Bronchial epithelial cell (primary cell): ENCODE results near the gene HOOK2. TPM values are rescaled to one million over a fixed set of nuclear protein-coding genes. Genes with fewer than 3 reads are reported as not detected.

Source experiments
- DNase-seq: peaks from one replicate; pipeline ENCODE4 v3.0.0-alpha.2; 2010; ENCODE audit warnings: low read depth
- FAIRE-seq: peaks from 2 replicates; lab custom pipeline; 2011; peaks lifted over from hg19 to GRCh38; lab: Jason Lieb, UNC
- H3K27me3 ChIP-seq: 2 replicates; pipeline ENCODE4 v1.5.1; 2011; ENCODE audit warnings: low read length; ENCODE audit not compliant: control insufficient read depth, insufficient read depth
- H3K36me3 ChIP-seq: 2 replicates; pipeline ENCODE4 v1.5.1; 2011; ENCODE audit warnings: low read length; ENCODE audit not compliant: control insufficient read depth, insufficient read depth
- H3K4me3 ChIP-seq: 2 replicates; pipeline ENCODE4 v1.5.1; 2011; ENCODE audit warnings: mild to moderate bottlenecking, low read depth, low read length, control low read depth
- CTCF ChIP-seq: IDR thresholded peaks from 2 replicates; pipeline ENCODE4 v1.5.1; 2011; ENCODE audit warnings: mild to moderate bottlenecking, moderate library complexity, low read length, control low read depth, inconsistent platforms; ENCODE audit not compliant: insufficient read depth, severe bottlenecking
- total RNA-seq: library from RNA; depleted of rRNA; stranded (reverse); fragments of >200 nt; gene quantifications from 2 replicates; pipeline ENCODE4 v1.2.1, GENCODE V29; 2014

Gene HOOK2
- total RNA-seq, 1 donor from 2014 or later = 58.7 TPM

DNA sequence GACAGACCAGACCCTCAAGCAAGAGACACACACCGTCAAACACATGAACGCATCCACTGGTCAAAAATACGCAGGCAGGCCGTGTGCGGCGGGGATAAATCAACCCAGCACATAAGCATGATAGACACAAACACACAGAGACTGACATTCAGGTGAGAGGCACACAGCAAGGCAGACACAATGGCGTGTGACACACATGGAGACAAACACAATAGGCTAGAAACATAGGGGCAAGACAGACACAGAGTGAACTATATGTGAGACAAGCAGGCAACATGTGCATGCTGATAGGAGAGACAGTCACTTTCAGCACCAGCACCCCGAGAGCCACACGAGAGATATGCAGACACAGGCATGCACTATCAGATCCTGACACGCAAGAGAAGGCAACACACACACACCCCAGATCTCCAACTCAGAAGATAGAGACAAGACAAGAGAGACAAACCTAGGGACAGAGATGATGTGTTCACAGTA, 9.1 kb upstream of the HOOK2 start:
- H3K4me3 ChIP-seq = no peak overlapping the region
- no peak for TF ChIP-seq CTCF
- no peak for FAIRE-seq
- no peak for DNase-seq
- no peaks in the 10 kb centered on the region for H3K36me3 ChIP-seq
- no peaks in the 10 kb centered on the region for H3K27me3 ChIP-seq

DNA sequence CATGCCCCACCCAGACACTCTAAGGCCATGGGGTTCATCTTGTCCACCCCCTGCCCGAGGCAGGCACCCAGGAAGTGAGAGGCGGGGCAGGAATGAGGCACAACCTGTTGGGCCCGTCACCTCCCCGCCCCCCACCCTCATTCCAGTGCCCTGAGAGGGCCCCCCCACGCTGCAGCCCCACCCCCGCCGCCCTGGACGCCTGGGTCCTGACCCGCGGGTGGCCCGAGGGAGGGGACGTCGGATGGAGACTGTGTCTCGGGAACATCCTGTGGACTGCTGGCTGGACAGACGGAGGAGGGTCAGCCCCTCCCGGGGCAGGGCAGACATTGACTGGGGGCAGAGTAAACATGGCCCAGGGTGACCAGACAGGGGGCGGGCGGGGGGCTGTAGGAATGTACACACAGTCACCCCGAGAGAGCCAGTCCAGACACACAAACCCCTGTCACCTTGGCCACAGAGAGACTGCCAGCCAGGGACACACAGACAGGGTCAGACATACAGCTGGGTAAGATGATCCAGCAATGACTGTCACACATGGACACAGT, 8.6 kb upstream of the HOOK2 start:
- peak; percentile 81 for DNase-seq
- TF ChIP-seq CTCF = no peak
- Histone ChIP-seq H3K27me3 (no peaks in the 10 kb centered on the region), H3K4me3 (no peak overlapping the region), H3K36me3 (no peaks in the 10 kb centered on the region)
- no peak for FAIRE-seq

- H3K4me3 ChIP-seq = peak overlapping the region; percentile 34
- TF ChIP-seq CTCF = no peak
- FAIRE-seq = no peak
- H3K27me3 ChIP-seq = no peaks in the 10 kb centered on the region
- DNase-seq = no peak
- H3K36me3 ChIP-seq = no peaks in the 10 kb centered on the region
These were observed 8.0 kb upstream of the HOOK2 start for GRCh38 chr19:12783291-12783848.

DNA sequence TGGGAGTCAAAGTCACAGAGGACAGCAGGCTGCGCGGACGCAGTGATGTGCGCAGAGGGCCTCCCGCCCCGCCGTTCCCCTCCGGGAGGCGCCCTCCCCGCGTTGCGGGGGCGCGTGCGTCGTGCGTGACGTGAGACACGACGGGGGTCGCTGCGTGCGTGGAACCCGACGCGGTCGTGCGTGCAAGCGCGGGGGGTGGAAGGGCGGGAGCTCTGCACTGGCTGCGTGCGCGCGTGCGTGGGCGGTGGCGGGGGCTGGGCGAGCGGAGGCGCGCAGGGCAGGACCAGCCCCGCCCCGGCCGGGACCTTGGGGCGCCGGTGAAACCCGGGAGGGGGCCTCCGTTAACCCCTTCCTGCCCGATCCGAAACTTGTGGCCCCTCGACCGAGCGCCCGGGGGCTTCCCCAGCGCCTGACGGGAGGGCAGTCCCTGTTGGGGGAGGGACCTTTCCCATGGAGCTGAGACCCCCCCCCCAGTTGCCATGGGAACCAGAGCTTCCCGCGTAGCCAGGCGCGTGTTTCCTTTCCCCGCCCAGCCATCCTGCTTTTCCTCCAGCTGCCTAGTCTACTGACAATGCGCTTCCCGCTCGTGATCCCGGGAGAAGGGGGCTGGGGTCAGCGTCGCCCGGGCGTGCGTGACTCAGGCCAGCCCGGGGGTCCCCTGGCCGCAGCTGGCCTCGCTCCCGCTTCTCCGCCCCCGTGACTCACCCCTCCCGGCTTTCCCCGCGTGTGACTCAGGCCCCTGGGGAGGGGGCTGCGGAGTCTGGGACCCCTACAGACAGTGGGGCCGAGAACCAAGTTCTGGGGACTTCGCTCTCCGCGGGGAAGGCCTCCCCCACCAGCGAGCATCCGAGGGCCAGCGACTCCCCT, 7.3 kb upstream of the HOOK2 start:
- Histone ChIP-seq H3K36me3 (no peaks in the 10 kb centered on the region), H3K27me3 (no peaks in the 10 kb centered on the region), H3K4me3 (peak overlapping the region; percentile 34)
- no peak for FAIRE-seq
- TF ChIP-seq CTCF = peak; percentile 17
- no peak for DNase-seq

- H3K36me3 ChIP-seq = no peaks in the 10 kb centered on the region
- peak overlapping the region; percentile 34 for H3K4me3 ChIP-seq
- no peak for DNase-seq
- FAIRE-seq = no peak
- TF ChIP-seq CTCF = no peak
- H3K27me3 ChIP-seq = no peaks in the 10 kb centered on the region
These were observed 6.7 kb upstream of the HOOK2 start for GRCh38 chr19:12782174-12782423.
